Parathyroid adenoma (tissue), 2 donors: Measurements from ENCODE around the gene CNKSR3.

Experiments used
- H2AFZ ChIP-seq: fragments of 300-600 bp; sonication (generic); one replicate; pipeline ENCODE4 v1.7.0; 2017; ENCODE audit warnings: antibody characterized with exemption, mild to moderate bottlenecking
- H3K27ac ChIP-seq: fragments of 300-600 bp; sonication (generic); one replicate; pipeline ENCODE4 v1.7.0; 2017
- H3K27me3 ChIP-seq: fragments of 300-600 bp; sonication (generic); one replicate; pipeline ENCODE4 v1.7.0; 2017; ENCODE audit warnings: low read length; ENCODE audit not compliant: control insufficient read depth, insufficient read depth
- H3K36me3 ChIP-seq: fragments of 300-600 bp; sonication (generic); one replicate; pipeline ENCODE4 v1.7.0; 2017; ENCODE audit warnings: low read length; ENCODE audit not compliant: control insufficient read depth, insufficient read depth
- H3K4me1 ChIP-seq: fragments of 300-600 bp; sonication (generic); one replicate; pipeline ENCODE4 v1.7.0; 2017; ENCODE audit warnings: control low read depth
- H3K4me2 ChIP-seq: fragments of 300-600 bp; sonication (generic); one replicate; pipeline ENCODE4 v1.7.0; 2017; ENCODE audit warnings: low read length
- H3K4me3 ChIP-seq: fragments of 300-600 bp; sonication (generic); one replicate; pipeline ENCODE4 v1.7.0; 2017; ENCODE audit warnings: low read depth, low read length
- H3K79me2 ChIP-seq: fragments of 300-600 bp; sonication (generic); one replicate; pipeline ENCODE4 v1.7.0; 2017; ENCODE audit warnings: control low read depth
- H3K9ac ChIP-seq: fragments of 300-600 bp; sonication (generic); one replicate; pipeline ENCODE4 v1.7.0; 2017; ENCODE audit warnings: mild to moderate bottlenecking
- H3K9me3 ChIP-seq: fragments of 300-600 bp; sonication (generic); one replicate; pipeline ENCODE4 v1.7.0; 2017; ENCODE audit warnings: low read length; ENCODE audit not compliant: control insufficient read depth
- TF ChIP-seq, protein P1 (sequence below): fragments of 300-600 bp; sonication (generic); IDR thresholded peaks from one replicate; pipeline ENCODE4 v1.7.0; 2017; ENCODE audit warnings: antibody characterized with exemption, mild to moderate bottlenecking
- donor health status: primary hyperparathyroidism.

Gene CNKSR3

DNA sequence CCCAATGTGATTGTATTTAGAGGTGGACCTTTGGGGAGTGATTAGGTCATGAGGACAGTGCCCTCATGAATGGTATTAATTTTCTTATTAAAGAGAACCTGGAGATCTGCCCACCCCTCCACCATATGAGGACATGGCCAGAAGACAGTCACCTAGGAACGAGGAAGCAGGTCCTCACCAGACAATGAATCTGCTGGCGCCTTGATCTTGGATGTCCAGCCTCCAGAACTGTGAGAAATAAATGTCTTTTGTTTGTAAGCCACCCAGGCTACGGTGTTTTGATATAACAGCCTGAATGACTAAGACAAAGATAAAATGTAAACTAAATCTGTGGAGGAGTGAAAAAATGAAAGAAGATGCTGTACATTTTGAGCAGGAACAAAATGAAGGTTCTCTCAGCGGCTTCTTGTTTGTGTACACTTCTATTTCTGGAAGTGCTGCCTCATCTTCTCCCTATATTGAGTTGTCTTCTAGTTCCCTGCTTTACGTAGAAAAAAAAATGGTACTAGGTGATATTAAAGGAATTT lies 152.4 kb downstream of the CNKSR3 start:
- TF ChIP-seq, protein P1, sequence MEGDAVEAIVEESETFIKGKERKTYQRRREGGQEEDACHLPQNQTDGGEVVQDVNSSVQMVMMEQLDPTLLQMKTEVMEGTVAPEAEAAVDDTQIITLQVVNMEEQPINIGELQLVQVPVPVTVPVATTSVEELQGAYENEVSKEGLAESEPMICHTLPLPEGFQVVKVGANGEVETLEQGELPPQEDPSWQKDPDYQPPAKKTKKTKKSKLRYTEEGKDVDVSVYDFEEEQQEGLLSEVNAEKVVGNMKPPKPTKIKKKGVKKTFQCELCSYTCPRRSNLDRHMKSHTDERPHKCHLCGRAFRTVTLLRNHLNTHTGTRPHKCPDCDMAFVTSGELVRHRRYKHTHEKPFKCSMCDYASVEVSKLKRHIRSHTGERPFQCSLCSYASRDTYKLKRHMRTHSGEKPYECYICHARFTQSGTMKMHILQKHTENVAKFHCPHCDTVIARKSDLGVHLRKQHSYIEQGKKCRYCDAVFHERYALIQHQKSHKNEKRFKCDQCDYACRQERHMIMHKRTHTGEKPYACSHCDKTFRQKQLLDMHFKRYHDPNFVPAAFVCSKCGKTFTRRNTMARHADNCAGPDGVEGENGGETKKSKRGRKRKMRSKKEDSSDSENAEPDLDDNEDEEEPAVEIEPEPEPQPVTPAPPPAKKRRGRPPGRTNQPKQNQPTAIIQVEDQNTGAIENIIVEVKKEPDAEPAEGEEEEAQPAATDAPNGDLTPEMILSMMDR = no peak
- Histone ChIP-seq H3K9me3 (no peaks in the 10 kb centered on the region), H3K4me3 (no peak overlapping the region), H3K79me2 (no peaks in the 10 kb centered on the region), H3K36me3 (no peaks in the 10 kb centered on the region), H3K27me3 (no peaks in the 10 kb centered on the region), H3K27ac (no peak overlapping the region), H3K4me1 (no peaks in the 10 kb centered on the region), H2AFZ (no peak overlapping the region), H3K9ac (no peak overlapping the region), H3K4me2 (no peak overlapping the region)

DNA sequence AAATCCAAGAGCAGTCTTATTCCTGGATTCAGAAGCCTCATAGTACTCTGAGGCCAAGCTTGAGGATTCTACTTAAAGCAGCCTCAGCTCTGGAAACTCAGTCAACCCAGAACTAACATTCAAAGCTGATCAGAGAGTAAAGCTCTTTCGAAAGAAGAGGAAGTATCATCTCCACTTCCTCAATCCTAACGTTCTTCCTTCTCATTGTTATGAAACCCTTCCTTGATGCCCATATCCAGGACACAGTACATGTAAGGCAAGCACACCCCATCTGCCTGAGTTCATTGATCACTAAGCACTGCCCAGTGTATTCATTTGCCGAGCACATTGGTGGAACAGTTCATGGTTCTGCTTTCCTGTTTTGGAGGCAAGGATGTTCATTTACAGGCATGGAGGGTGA lies 153.8 kb downstream of the CNKSR3 start, which contains the start of gene IPCEF1:
Gene IPCEF1, minus strand, starts transcription at position 114 of the 400 bp plus-strand sequence. CDS start 90,856 bp downstream, outside the sequence.
- Histone ChIP-seq H3K4me2 (no peak within 1 kb of the TSS), H2AFZ (no peak within 1 kb of the TSS), H3K4me1 (no peaks in the 10 kb centered on the region), H3K4me3 (no peak within 1 kb of the TSS), H3K9ac (no peak within 1 kb of the TSS), H3K79me2 (no peaks in the 10 kb centered on the region), H3K9me3 (no peaks in the 10 kb centered on the region), H3K27me3 (no peaks in the 10 kb centered on the region), H3K36me3 (no peaks in the 10 kb centered on the region), H3K27ac (peak within 1 kb of the TSS; percentile 1)
- TF ChIP-seq, protein P1 = no peak

DNA sequence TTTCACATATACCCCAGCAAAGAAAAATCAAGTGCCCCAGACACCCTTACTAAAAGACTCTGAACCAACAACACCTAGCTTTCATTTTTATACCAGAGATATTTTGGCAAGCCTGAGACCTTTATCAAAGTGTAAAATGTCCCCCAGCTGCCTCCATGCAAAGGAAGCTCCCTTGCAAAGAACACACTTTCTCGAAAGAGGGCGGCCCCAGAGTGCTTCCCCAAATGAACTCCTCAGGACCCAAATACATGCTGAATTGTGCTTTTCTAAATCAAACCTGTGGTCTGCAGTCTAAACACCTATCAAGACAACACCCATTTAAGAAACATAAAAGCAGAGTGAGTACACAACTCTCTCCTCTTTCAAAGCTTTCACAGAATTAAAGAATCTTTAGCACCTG lies 154.4 kb downstream of the CNKSR3 start:
- Histone ChIP-seq H3K79me2 (no peaks in the 10 kb centered on the region), H3K4me3 (no peak overlapping the region), H2AFZ (no peak overlapping the region), H3K27me3 (no peaks in the 10 kb centered on the region), H3K36me3 (no peaks in the 10 kb centered on the region), H3K4me1 (no peaks in the 10 kb centered on the region), H3K27ac (peak overlapping the region; percentile 1), H3K9ac (no peak overlapping the region), H3K4me2 (no peak overlapping the region), H3K9me3 (no peaks in the 10 kb centered on the region)
- TF ChIP-seq, protein P1 = no peak

DNA sequence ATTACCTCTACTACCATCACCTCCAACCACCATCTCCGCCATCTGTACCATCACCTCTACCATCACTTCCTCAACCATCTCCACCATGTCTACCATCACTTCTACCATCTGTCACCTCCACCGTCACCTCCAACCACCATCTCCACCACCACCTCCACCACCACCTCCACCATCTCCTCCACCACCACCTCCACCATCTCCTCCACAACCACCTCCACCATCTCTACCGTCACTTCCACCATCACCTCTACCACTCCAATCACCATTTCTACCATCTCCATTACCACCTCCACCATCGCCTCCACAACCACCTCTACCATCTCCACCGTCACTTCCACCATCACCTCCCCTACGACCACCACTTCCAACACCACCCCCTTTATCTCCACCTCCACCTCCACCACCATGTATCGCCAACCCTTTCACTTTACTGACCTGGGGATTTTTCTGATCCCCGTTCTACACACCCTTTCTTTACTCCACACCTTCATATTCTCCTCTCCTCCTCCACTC lies 156.2 kb downstream of the CNKSR3 start:
- Histone ChIP-seq H3K27me3 (no peaks in the 10 kb centered on the region), H3K4me3 (no peak overlapping the region), H3K9me3 (no peaks in the 10 kb centered on the region), H3K79me2 (no peaks in the 10 kb centered on the region), H3K4me1 (no peaks in the 10 kb centered on the region), H3K36me3 (no peaks in the 10 kb centered on the region), H3K27ac (no peak overlapping the region), H3K4me2 (no peak overlapping the region), H3K9ac (no peak overlapping the region), H2AFZ (no peak overlapping the region)
- TF ChIP-seq, protein P1 = no peak

DNA sequence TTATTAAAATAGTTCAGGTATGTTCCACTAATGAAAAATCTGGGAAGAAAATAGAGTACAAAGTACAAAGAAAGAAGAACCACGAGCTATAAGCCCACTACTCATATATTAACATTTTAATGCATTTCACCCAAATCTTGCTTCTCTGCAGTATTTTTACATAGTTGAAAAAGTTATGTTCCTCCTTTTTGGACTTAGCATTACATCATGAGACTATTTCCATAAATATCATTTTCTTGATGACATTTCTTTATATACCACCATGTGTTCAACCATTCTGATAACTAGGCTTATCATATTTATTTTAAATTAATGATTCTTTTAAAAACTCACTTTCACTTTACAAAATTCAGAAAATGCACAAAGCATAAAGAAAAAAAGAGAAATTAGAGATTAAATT lies 156.9 kb downstream of the CNKSR3 start:
- Histone ChIP-seq H3K4me3 (no peak overlapping the region), H2AFZ (no peak overlapping the region), H3K27me3 (no peaks in the 10 kb centered on the region), H3K4me1 (no peaks in the 10 kb centered on the region), H3K9me3 (no peaks in the 10 kb centered on the region), H3K9ac (no peak overlapping the region), H3K36me3 (no peaks in the 10 kb centered on the region), H3K79me2 (no peaks in the 10 kb centered on the region), H3K4me2 (no peak overlapping the region), H3K27ac (no peak overlapping the region)
- TF ChIP-seq, protein P1 = no peak
